Upper lobe of left lung (tissue), 4 donors: ENCODE data around the gene MAMDC4.

ENCODE experiments used
- EP300 ChIP-seq, 4 donors: sonication (generic); formaldehyde crosslinking; IDR thresholded peaks; one replicate each; pipeline ENCODE4 v1.5.1; 2017; ENCODE audit warnings: antibody characterized with exemption in 4 of 4, control low read depth in 2 of 4
- POLR2A ChIP-seq, 4 donors: fragments of 450-650 bp; IDR thresholded peaks; one replicate each; pipeline ENCODE4 v1.5.1; 2016 to 2017; ENCODE audit warnings: antibody characterized with exemption in 4 of 4, mild to moderate bottlenecking in 2 of 4
- POLR2AphosphoS5 ChIP-seq, 2 donors: sonication (generic); formaldehyde crosslinking; IDR thresholded peaks; one replicate each; pipeline ENCODE4 v1.5.1; 2017; ENCODE audit warnings: antibody characterized with exemption in 2 of 2
- TF ChIP-seq, protein P1 (sequence below), 6 experiments: fragments of 450-650 bp in 4 of 6; fragments of 200-600 bp in 2 of 6; sonication (generic) in 2 of 6; IDR thresholded peaks; one replicate each; pipeline ENCODE4 v1.5.1; 2016 to 2019; ENCODE audit warnings: antibody characterized with exemption in 6 of 6

DNA sequence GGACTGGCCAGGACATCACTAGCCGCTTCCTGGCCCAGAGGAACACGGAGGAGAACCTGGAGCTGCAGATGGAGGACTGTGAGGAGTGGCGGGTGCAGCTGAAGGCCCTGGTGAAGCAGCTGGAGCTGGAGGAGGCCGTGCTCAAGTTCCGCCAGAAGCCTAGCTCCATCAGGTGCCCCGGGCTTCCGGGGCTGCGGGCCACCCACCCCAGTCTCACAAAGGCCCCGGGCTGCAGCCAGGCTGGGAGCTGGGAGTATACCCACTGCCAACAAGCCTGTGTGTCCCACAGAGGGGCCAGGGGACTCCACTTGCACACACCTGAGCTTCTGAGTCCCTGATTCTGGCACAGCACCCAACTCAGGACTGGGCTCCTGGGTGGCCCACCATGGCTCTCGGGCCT lies 46.1 kb upstream of the MAMDC4 start:
- TF ChIP-seq, protein P1, sequence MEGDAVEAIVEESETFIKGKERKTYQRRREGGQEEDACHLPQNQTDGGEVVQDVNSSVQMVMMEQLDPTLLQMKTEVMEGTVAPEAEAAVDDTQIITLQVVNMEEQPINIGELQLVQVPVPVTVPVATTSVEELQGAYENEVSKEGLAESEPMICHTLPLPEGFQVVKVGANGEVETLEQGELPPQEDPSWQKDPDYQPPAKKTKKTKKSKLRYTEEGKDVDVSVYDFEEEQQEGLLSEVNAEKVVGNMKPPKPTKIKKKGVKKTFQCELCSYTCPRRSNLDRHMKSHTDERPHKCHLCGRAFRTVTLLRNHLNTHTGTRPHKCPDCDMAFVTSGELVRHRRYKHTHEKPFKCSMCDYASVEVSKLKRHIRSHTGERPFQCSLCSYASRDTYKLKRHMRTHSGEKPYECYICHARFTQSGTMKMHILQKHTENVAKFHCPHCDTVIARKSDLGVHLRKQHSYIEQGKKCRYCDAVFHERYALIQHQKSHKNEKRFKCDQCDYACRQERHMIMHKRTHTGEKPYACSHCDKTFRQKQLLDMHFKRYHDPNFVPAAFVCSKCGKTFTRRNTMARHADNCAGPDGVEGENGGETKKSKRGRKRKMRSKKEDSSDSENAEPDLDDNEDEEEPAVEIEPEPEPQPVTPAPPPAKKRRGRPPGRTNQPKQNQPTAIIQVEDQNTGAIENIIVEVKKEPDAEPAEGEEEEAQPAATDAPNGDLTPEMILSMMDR (IDR thresholded peaks at IDR 0.05): no peak
- TF ChIP-seq POLR2AphosphoS5 (IDR thresholded peaks at IDR 0.05) (no peak), POLR2A (IDR thresholded peaks at IDR 0.05) (no peak), EP300 (IDR thresholded peaks at IDR 0.05) (no peak)
